ENCODE measurements around the gene HPCA. TPM values are rescaled to one million over a fixed set of nuclear protein-coding genes. Genes with fewer than 3 reads are reported as not detected.

Gene HPCA
- total and polyA plus RNA-seq, 2 of the 13 experiments (the other 11 are each of a cell fraction or from before 2014, with no cell fraction given) = not detected

GRCh38 chr1:32876341-32877210 lies 9.7 kb upstream of the HPCA start (continued):
- TF ChIP-seq DMTF1 (CRISPR knock-in tag; IDR thresholded peaks at IDR 0.05) = no peak
- no peak for TF ChIP-seq ZNF274 (CRISPR knock-in tag; IDR thresholded peaks at IDR 0.05)
- TF ChIP-seq, protein P1, sequence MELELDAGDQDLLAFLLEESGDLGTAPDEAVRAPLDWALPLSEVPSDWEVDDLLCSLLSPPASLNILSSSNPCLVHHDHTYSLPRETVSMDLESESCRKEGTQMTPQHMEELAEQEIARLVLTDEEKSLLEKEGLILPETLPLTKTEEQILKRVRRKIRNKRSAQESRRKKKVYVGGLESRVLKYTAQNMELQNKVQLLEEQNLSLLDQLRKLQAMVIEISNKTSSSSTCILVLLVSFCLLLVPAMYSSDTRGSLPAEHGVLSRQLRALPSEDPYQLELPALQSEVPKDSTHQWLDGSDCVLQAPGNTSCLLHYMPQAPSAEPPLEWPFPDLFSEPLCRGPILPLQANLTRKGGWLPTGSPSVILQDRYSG (CRISPR knock-in tag; IDR thresholded peaks at IDR 0.05) = no peak
- TF ChIP-seq, protein P2, sequence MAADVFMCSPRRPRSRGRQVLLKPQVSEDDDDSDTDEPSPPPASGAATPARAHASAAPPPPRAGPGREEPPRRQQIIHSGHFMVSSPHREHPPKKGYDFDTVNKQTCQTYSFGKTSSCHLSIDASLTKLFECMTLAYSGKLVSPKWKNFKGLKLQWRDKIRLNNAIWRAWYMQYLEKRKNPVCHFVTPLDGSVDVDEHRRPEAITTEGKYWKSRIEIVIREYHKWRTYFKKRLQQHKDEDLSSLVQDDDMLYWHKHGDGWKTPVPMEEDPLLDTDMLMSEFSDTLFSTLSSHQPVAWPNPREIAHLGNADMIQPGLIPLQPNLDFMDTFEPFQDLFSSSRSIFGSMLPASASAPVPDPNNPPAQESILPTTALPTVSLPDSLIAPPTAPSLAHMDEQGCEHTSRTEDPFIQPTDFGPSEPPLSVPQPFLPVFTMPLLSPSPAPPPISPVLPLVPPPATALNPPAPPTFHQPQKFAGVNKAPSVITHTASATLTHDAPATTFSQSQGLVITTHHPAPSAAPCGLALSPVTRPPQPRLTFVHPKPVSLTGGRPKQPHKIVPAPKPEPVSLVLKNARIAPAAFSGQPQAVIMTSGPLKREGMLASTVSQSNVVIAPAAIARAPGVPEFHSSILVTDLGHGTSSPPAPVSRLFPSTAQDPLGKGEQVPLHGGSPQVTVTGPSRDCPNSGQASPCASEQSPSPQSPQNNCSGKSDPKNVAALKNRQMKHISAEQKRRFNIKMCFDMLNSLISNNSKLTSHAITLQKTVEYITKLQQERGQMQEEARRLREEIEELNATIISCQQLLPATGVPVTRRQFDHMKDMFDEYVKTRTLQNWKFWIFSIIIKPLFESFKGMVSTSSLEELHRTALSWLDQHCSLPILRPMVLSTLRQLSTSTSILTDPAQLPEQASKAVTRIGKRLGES (CRISPR knock-in tag; IDR thresholded peaks at IDR 0.05; ENCODE audit: borderline replicate concordance) = no peak
- TF ChIP-seq DBP (CRISPR knock-in tag; IDR thresholded peaks at IDR 0.05; ENCODE audit: not compliant biosample characterization) = no peak
- TF ChIP-seq ZNF841 (CRISPR knock-in tag; IDR thresholded peaks at IDR 0.05; ENCODE audit: borderline replicate concordance) = no peak
- no peak for TF ChIP-seq KAT7 (CRISPR knock-in tag; IDR thresholded peaks at IDR 0.05; ENCODE audit: borderline replicate concordance)
- TF ChIP-seq, protein P3, sequence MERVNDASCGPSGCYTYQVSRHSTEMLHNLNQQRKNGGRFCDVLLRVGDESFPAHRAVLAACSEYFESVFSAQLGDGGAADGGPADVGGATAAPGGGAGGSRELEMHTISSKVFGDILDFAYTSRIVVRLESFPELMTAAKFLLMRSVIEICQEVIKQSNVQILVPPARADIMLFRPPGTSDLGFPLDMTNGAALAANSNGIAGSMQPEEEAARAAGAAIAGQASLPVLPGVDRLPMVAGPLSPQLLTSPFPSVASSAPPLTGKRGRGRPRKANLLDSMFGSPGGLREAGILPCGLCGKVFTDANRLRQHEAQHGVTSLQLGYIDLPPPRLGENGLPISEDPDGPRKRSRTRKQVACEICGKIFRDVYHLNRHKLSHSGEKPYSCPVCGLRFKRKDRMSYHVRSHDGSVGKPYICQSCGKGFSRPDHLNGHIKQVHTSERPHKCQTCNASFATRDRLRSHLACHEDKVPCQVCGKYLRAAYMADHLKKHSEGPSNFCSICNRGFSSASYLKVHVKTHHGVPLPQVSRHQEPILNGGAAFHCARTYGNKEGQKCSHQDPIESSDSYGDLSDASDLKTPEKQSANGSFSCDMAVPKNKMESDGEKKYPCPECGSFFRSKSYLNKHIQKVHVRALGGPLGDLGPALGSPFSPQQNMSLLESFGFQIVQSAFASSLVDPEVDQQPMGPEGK (CRISPR knock-in tag; IDR thresholded peaks at IDR 0.05) = peak; percentile 51
- TF ChIP-seq DDIT3 (CRISPR knock-in tag; IDR thresholded peaks at IDR 0.05) = no peak
- TF ChIP-seq ZNF138 (CRISPR knock-in tag; IDR thresholded peaks at IDR 0.05; ENCODE audit: low read depth) = no peak
- no peak for TF ChIP-seq ZGPAT (CRISPR knock-in tag; IDR thresholded peaks at IDR 0.05)
- no peak for TF ChIP-seq ONECUT2 (CRISPR knock-in tag; IDR thresholded peaks at IDR 0.05)
- TF ChIP-seq CBX2 (IDR thresholded peaks at IDR 0.05; ENCODE audit: low read depth, low read length) = no peak
- no peak for TF ChIP-seq CBX2 (CRISPR knock-in tag; IDR thresholded peaks at IDR 0.05; ENCODE audit: low read depth)
- no peak for TF ChIP-seq SP1 (IDR thresholded peaks at IDR 0.05)
- TF ChIP-seq SP1 (CRISPR knock-in tag; IDR thresholded peaks at IDR 0.05) = 0 out of 2 replicates have a peak, but pooled peaks have one; percentile 16
- TF ChIP-seq ZNF720 (CRISPR knock-in tag; IDR thresholded peaks at IDR 0.05) = no peak
- TF ChIP-seq SALL2 (CRISPR knock-in tag; IDR thresholded peaks at IDR 0.05) = no peak
